Fibroblast of pulmonary artery (primary cell): ENCODE measurements around the gene ADGRG2.

Source experiments
- DNase-seq: peaks from one replicate; pipeline ENCODE4 v3.0.0-alpha.2; 2010; ENCODE audit warnings: low read depth
- H3K4me3 ChIP-seq: replicated peaks from 2 replicates; pipeline ENCODE4 v1.5.1; 2011; ENCODE audit warnings: low read depth, mild to moderate bottlenecking, control low read depth, low read length, moderate library complexity
- TF ChIP-seq, protein P1 (sequence below): IDR thresholded peaks from 2 replicates; pipeline ENCODE4 v1.5.1; 2011; ENCODE audit warnings: mild to moderate bottlenecking, control low read depth, low read length, inconsistent platforms; ENCODE audit errors: missing control alignments

The ADGRG2 gene

DNA sequence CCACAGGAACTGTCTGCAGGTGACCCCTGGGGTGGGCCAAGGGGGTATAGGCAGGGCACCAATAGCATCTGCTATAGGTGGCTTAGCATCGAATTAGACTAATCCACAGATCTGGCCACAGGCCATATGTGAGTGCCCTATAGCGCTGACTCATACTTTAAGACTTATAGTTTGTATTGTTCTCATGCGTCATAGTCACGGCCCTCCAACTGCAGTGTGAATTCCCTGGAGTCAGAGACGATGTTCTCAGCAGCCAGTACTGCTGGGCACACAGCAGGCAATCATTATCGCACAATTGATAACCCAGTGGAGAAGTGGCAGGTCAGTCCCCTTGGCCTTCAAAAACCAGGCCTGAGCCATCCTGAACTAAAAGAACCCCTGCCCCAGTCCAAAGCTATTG, 58.1 kb downstream of the ADGRG2 start:
- H3K4me3 ChIP-seq, result no peak overlapping the region
- TF ChIP-seq, protein P1, sequence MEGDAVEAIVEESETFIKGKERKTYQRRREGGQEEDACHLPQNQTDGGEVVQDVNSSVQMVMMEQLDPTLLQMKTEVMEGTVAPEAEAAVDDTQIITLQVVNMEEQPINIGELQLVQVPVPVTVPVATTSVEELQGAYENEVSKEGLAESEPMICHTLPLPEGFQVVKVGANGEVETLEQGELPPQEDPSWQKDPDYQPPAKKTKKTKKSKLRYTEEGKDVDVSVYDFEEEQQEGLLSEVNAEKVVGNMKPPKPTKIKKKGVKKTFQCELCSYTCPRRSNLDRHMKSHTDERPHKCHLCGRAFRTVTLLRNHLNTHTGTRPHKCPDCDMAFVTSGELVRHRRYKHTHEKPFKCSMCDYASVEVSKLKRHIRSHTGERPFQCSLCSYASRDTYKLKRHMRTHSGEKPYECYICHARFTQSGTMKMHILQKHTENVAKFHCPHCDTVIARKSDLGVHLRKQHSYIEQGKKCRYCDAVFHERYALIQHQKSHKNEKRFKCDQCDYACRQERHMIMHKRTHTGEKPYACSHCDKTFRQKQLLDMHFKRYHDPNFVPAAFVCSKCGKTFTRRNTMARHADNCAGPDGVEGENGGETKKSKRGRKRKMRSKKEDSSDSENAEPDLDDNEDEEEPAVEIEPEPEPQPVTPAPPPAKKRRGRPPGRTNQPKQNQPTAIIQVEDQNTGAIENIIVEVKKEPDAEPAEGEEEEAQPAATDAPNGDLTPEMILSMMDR, result no peak
- DNase-seq, result peak; percentile 28

DNA sequence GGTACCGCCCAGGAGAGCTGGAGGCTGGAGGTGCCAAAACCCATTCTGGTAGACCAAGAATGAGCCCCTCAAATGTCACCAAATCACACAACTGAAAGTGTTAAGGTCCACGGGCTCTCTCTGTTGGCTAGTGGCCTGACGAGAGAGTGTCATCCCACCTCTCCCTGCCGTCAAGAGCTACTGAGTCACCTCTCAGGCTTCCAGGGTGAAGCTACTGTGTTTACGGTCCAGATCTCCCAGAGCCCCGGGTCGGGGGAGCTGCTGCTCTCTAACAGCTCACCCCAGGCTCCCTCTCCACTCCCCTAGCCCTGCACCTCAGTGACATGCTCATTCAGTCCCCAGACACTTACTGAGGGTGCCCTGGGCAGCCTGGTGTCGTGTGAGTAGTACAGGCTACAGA, 59.2 kb downstream of the ADGRG2 start:
- H3K4me3 ChIP-seq, result no peak overlapping the region
- DNase-seq, result no peak
- TF ChIP-seq, protein P1, result no peak

DNA sequence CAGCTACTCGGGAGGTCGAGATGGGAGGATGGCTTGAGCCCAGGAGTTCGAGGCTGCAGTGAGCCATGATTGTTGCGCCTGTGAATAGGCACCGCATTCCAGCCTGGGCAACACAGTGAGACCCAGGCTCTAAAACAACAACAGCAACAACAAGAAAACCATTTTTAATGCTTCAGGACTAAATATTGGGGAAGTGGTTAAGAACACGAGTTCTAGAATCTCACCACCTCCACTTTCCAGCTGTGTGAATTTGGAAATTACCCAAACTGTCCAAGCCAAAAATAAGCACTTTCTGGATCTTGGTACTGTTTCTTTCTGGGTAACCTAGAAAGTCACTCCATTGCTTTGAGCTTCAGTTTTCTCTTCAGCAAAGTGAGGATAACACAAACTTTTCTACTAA, 63.2 kb downstream of the ADGRG2 start:
- no peak for DNase-seq
- H3K4me3 ChIP-seq, result no peak overlapping the region
- TF ChIP-seq, protein P1, result no peak

- H3K4me3 ChIP-seq, result no peak overlapping the region
- TF ChIP-seq, protein P1, result no peak
- no peak for DNase-seq
These were observed 64.4 kb downstream of the ADGRG2 start for GRCh38 chrX:19057856-19058255.

DNA sequence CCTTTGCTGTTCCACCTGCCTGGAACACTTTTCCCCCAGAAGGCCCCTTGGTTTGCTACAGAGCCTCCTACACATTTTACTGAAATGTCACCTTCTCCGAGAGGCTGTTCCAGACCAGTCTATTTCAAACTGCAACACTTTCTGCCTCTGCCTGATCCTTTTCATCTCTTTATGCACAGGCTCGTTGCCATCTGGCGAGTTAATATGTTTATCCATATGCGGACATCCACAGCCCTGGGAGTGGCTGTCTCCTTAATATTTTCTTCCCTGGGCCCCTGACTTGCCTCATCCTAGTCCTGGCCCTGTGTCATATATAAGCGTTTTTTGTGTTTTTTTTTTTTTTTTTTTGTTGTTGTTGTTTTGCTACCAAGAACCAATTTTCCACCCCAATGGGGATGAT, 73.2 kb downstream of the ADGRG2 start:
- no peak for DNase-seq
- H3K4me3 ChIP-seq, result no peak overlapping the region
- TF ChIP-seq, protein P1, result no peak

- DNase-seq, result no peak
These were observed 75.7 kb downstream of the ADGRG2 start for GRCh38 chrX:19046343-19047215.

More at GRCh38 chrX:19046343-19047215, 75.7 kb downstream of the ADGRG2 start:
- no peak overlapping the region for H3K4me3 ChIP-seq
- TF ChIP-seq, protein P1, result no peak
